WERI-Rb-1 (cell line): ENCODE data around the gene SEMA7A.
"Not testable (repeated sequence)": the region's sequence is repeated elsewhere in the genome, so short reads cannot be mapped to it uniquely, and the experiment has no call there.

Experiments used
- DNase-seq: peaks from one replicate; pipeline ENCODE4 v3.0.0-alpha.2; 2020
- H3K27ac ChIP-seq: fragments of 250-450 bp; sonication (Bioruptor Pico); 2 replicates; pipeline ENCODE4 v1.5.1; 2020; ENCODE audit warnings: mild to moderate bottlenecking, moderate library complexity
- H3K27me3 ChIP-seq: fragments of 250-450 bp; sonication (Bioruptor Pico); 2 replicates; pipeline ENCODE4 v1.5.1; 2021; ENCODE audit warnings: mild to moderate bottlenecking, low read depth, moderate library complexity; ENCODE audit not compliant: insufficient read depth, severe bottlenecking
- H3K36me3 ChIP-seq: fragments of 250-450 bp; sonication (Bioruptor Pico); 2 replicates; pipeline ENCODE4 v1.5.1; 2020; ENCODE audit warnings: mild to moderate bottlenecking, moderate library complexity
- H3K4me3 ChIP-seq: 2 replicates; pipeline ENCODE4 v1.5.1; 2011; ENCODE audit warnings: low read depth, mild to moderate bottlenecking, control low read depth, low read length
- H3K9me3 ChIP-seq: fragments of 250-450 bp; sonication (Bioruptor Pico); 2 replicates; pipeline ENCODE4 v1.5.1; 2021; ENCODE audit warnings: mild to moderate bottlenecking, moderate library complexity; ENCODE audit not compliant: severe bottlenecking
- TF ChIP-seq, protein P1 (sequence below): IDR thresholded peaks from 2 replicates; pipeline ENCODE4 v1.5.1; 2011; ENCODE audit warnings: low read depth, mild to moderate bottlenecking, control low read depth, inconsistent platforms, low read length

SEMA7A gene

GRCh38 chr15:74390647-74391288 lies 43.0 kb downstream of the SEMA7A start:
- no peak for DNase-seq
- Histone ChIP-seq H3K27ac (no peak overlapping the region), H3K36me3 (no peaks in the 10 kb centered on the region), H3K4me3 (no peak overlapping the region), H3K27me3 (no peaks in the 10 kb centered on the region), H3K9me3 (no peaks in the 10 kb centered on the region)
- TF ChIP-seq, protein P1, sequence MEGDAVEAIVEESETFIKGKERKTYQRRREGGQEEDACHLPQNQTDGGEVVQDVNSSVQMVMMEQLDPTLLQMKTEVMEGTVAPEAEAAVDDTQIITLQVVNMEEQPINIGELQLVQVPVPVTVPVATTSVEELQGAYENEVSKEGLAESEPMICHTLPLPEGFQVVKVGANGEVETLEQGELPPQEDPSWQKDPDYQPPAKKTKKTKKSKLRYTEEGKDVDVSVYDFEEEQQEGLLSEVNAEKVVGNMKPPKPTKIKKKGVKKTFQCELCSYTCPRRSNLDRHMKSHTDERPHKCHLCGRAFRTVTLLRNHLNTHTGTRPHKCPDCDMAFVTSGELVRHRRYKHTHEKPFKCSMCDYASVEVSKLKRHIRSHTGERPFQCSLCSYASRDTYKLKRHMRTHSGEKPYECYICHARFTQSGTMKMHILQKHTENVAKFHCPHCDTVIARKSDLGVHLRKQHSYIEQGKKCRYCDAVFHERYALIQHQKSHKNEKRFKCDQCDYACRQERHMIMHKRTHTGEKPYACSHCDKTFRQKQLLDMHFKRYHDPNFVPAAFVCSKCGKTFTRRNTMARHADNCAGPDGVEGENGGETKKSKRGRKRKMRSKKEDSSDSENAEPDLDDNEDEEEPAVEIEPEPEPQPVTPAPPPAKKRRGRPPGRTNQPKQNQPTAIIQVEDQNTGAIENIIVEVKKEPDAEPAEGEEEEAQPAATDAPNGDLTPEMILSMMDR: no peak

DNA sequence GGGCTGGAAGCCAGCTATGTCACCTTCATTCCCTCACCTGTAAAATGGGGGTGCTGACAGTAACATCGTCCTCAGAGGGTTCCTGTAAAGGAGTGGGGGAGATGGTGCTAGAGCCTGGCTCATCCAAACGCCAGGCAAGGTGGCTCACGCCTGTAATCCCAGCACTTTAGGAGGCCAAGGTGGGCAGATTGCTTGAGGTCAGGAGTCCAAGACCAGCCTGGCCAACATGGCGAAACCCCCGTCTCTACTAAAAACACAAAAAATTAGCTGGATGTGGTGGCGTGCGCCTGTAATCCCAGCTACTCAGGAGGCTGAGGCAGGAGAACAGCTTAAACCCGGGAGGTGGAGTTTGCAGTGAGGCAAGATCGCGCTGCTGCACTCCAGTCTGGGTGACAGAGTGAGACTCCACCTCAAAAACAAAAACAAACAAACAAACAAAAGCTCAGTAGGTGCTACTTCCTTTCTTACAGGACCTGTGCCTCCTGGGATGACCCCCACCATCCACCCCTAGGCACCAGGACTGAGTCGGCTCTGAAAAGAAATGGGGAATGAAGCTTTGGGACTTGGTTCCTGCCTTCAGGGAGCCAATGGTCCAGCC lies 43.6 kb downstream of the SEMA7A start:
- H3K4me3 ChIP-seq, H3K27ac ChIP-seq, H3K36me3 ChIP-seq, H3K27me3 ChIP-seq, DNase-seq, H3K9me3 ChIP-seq: not testable (repeated sequence)

DNA sequence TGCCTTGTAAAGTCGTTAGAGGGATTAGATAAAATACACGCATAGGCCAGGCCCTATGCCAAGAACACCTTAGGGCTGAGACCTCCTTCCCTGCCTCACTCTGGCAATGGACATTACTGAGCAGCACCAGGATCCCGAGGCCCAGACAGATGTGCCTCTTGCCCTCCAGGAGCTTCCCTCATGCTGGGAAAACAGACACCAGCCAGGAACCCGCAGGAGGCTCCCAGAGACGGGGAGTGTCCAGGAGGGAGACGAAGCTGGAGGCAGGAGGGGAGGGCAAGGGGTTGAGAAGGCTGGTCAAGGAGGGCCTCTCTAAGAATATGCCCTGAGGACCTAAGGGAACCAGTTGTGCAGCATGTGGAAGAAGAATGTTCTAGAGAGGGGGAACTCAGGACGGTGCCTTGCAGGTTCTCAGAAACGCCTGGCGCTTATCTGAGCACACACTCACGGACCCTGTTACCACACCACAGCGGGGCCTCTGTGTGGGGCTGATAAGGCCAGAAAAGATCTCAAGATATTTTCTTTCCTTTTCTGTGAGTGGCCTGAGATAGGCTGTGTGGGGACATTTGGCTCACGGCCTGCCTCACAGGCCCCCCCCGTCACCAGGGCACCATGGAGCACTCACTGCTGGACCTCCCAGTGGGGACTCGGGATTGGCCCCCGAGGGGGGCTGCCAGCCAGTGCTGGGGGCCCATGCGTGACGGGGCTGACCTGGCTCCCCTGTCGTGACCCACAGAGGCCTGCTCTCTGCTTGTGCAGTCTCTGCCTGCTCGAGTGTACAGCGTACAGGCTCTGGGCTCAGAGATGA lies 44.3 kb downstream of the SEMA7A start:
- no peak for DNase-seq
- Histone ChIP-seq H3K4me3 (no peak overlapping the region), H3K27ac (no peak overlapping the region), H3K36me3 (no peaks in the 10 kb centered on the region), H3K9me3 (no peaks in the 10 kb centered on the region), H3K27me3 (no peaks in the 10 kb centered on the region)
- TF ChIP-seq, protein P1: no peak

GRCh38 chr15:74388363-74388951 lies 45.3 kb downstream of the SEMA7A start:
- Histone ChIP-seq H3K27ac (no peak overlapping the region), H3K36me3 (no peaks in the 10 kb centered on the region), H3K27me3 (no peaks in the 10 kb centered on the region), H3K9me3 (no peaks in the 10 kb centered on the region), H3K4me3 (no peak overlapping the region)
- DNase-seq: no peak
- TF ChIP-seq, protein P1: no peak

GRCh38 chr15:74387621-74388362 lies 46.0 kb downstream of the SEMA7A start:
- Histone ChIP-seq H3K27me3 (no peaks in the 10 kb centered on the region), H3K27ac (no peak overlapping the region), H3K4me3 (no peak overlapping the region), H3K9me3 (no peaks in the 10 kb centered on the region), H3K36me3 (no peaks in the 10 kb centered on the region)
- TF ChIP-seq, protein P1: no peak
- DNase-seq: no peak
